Esophagus muscularis mucosa (tissue), 4 donors: ENCODE results near the gene PPP1R12A. TPM values are rescaled to one million over a fixed set of nuclear protein-coding genes. Genes with fewer than 3 reads are reported as not detected.

ENCODE experiments used
- DNase-seq: peaks from one replicate; pipeline ENCODE4 v3.0.0-alpha.2; 2017; ENCODE audit errors: extremely low spot score
- H3K27ac ChIP-seq, 4 donors: fragments of 200-600 bp; sonication (generic); replicated peaks in 1 of 4; 1 replicate in 3 of 4; 2 replicates in 1 of 4; pipeline ENCODE4 v1.5.1; 2016 to 2019; ENCODE audit warnings: mild to moderate bottlenecking in 1 of 4
- H3K27me3 ChIP-seq, 4 donors: fragments of 200-600 bp; sonication (generic); one replicate each; pipeline versions ENCODE4 v1.5.1 to v1.6.0; 2016 to 2019
- H3K36me3 ChIP-seq, 4 donors: fragments of 200-600 bp; sonication (generic); one replicate each; pipeline ENCODE4 v1.5.1; 2016 to 2019
- H3K4me1 ChIP-seq, 4 donors: fragments of 200-600 bp; sonication (generic); one replicate each; pipeline ENCODE4 v1.5.1; 2016 to 2019
- H3K4me3 ChIP-seq, 4 donors: fragments of 200-600 bp; sonication (generic); 1 replicate in 2 of 4; 2 replicates in 2 of 4; pipeline ENCODE4 v1.5.1; 2016 to 2019; ENCODE audit warnings: mild to moderate bottlenecking in 4 of 4, moderate library complexity in 1 of 4
- H3K9me3 ChIP-seq, 4 donors: fragments of 200-600 bp; sonication (generic); 1 replicate in 3 of 4; 2 replicates in 1 of 4; pipeline ENCODE4 v1.5.1; 2016 to 2019
- EP300 ChIP-seq: sonication (generic); formaldehyde crosslinking; IDR thresholded peaks from one replicate; pipeline ENCODE4 v1.6.1; 2017; ENCODE audit warnings: antibody characterized with exemption
- POLR2A ChIP-seq: fragments of 450-650 bp; IDR thresholded peaks from one replicate; pipeline ENCODE4 v1.6.1; 2017; ENCODE audit warnings: antibody characterized with exemption, moderate library complexity, mild to moderate bottlenecking, low read depth
- POLR2AphosphoS5 ChIP-seq, 2 donors: sonication (generic); formaldehyde crosslinking; IDR thresholded peaks; one replicate each; pipeline ENCODE4 v1.6.1; 2017; ENCODE audit warnings: antibody characterized with exemption in 2 of 2
- WGBS: methylation state at CpG from one replicate; pipeline ENCODE4 v1.1.5; 2018; 5-methylcytosine and 5-hydroxymethylcytosine counted together
- intact Hi-C: fragments of 100-400 bp; cut with DNase I; formaldehyde crosslinking; loops from one replicate; pipeline ENCODE4 v1.15.1; 2023
- total RNA-seq, 4 donors: library from RNA; depleted of rRNA; stranded (reverse); fragments of >200 nt; gene quantifications; one replicate each; pipeline versions ENCODE4 v1.1.0 to v1.2.1, GENCODE V29; 2016
- TF ChIP-seq, protein P1 (sequence below), 3 experiments: fragments of 200-600 bp in 2 of 3; fragments of 450-650 bp in 1 of 3; sonication (generic) in 2 of 3; IDR thresholded peaks; one replicate each; pipeline ENCODE4 v1.5.1; 2017 to 2019; ENCODE audit warnings: antibody characterized with exemption in 3 of 3, mild to moderate bottlenecking in 2 of 3, moderate library complexity in 1 of 3

The PPP1R12A gene
- total RNA-seq, 4 donors from 2014 or later: 441 to 691 (median 542) TPM

GRCh38 chr12:79848339-79848738 is 86.6 kb downstream of the PPP1R12A start:
- DNase-seq: no peak

DNA sequence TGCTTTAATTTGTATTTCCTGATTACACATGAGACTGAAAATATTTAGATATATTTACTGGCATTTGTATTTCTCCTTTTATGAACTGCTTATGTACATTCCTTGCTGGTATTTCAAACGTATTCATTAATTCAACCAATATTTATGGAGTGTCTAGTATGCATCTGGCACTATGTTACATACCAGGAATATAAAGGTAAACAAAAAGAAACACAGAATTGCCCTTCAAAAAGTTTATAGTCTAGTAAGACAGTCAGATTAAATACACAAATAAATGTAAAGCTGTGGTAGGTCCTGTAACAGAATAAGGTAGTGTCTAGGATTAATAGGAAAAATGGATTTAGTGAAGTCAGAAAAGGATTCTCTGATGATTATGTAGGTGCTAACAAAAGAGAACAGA is 87.5 kb downstream of the PPP1R12A start:
- no peaks in the 10 kb centered on the region for H3K9me3 ChIP-seq
- WGBS: 34% methylated on average over 1 of the region's 1 CpG
- intact Hi-C loops: no loop called here
- no peaks in the 10 kb centered on the region for H3K27me3 ChIP-seq
- no peak overlapping the region for H3K4me3 ChIP-seq
- H3K36me3 ChIP-seq: peaks cover 0 to 25% (median 19%) of the 10 kb centered on the region in 4 donors
- TF ChIP-seq POLR2A (no peak), POLR2AphosphoS5 (IDR thresholded peaks at IDR 0.05) (no peak), EP300 (no peak)
- TF ChIP-seq, protein P1, sequence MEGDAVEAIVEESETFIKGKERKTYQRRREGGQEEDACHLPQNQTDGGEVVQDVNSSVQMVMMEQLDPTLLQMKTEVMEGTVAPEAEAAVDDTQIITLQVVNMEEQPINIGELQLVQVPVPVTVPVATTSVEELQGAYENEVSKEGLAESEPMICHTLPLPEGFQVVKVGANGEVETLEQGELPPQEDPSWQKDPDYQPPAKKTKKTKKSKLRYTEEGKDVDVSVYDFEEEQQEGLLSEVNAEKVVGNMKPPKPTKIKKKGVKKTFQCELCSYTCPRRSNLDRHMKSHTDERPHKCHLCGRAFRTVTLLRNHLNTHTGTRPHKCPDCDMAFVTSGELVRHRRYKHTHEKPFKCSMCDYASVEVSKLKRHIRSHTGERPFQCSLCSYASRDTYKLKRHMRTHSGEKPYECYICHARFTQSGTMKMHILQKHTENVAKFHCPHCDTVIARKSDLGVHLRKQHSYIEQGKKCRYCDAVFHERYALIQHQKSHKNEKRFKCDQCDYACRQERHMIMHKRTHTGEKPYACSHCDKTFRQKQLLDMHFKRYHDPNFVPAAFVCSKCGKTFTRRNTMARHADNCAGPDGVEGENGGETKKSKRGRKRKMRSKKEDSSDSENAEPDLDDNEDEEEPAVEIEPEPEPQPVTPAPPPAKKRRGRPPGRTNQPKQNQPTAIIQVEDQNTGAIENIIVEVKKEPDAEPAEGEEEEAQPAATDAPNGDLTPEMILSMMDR (IDR thresholded peaks at IDR 0.05): no peak
- no peak for DNase-seq
- peak overlapping the region in 3 of 4 donors; percentile 5 to 46 (median 22) for H3K27ac ChIP-seq
- peaks cover 31 to 71% (median 64%) of the 10 kb centered on the region in 4 donors for H3K4me1 ChIP-seq

More at GRCh38 chr12:79848339-79848738, 86.6 kb downstream of the PPP1R12A start:
- intact Hi-C loops: no loop called here
- H3K27ac ChIP-seq: peak overlapping the region in 3 of 4 donors; percentile 5 to 46 (median 41)
- H3K9me3 ChIP-seq: no peaks in the 10 kb centered on the region
- TF ChIP-seq, protein P1 (IDR thresholded peaks at IDR 0.05): no peak
- TF ChIP-seq EP300 (no peak), POLR2AphosphoS5 (IDR thresholded peaks at IDR 0.05) (no peak), POLR2A (no peak)
- peaks cover 24 to 71% (median 64%) of the 10 kb centered on the region in 4 donors for H3K4me1 ChIP-seq
- peaks cover 0 to 20% (median 18%) of the 10 kb centered on the region in 4 donors for H3K36me3 ChIP-seq
- H3K27me3 ChIP-seq: no peaks in the 10 kb centered on the region
- no peak overlapping the region for H3K4me3 ChIP-seq
- 27% methylated on average over 4 of the region's 4 CpGs for WGBS

DNA sequence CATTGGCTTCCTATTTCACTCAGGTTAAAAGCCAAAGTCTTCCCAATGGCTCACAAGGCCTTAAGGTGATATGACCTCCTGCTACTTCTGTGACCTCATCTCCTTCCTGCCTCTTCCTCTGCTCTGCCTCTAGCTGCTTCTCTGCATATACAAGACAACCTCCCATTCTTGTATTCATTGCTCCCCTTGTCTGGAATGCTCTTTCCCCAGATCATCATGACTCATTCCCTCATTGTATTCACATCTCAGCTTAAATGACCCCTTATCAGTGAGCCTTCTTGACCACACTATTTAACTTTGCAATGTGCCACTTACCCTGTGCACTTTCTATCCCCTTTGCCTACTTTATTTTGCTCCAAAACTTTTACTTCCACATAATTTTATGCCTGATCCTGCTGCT is 90.2 kb downstream of the PPP1R12A start:
- Histone ChIP-seq H3K9me3 (no peaks in the 10 kb centered on the region), H3K27me3 (no peaks in the 10 kb centered on the region), H3K4me1 (peaks cover 50 to 85% (median 82%) of the 10 kb centered on the region in 4 donors), H3K36me3 (peaks cover 0 to 28% (median 21%) of the 10 kb centered on the region in 4 donors), H3K4me3 (no peak overlapping the region), H3K27ac (no peak overlapping the region)
- no peak for DNase-seq
- intact Hi-C loops: no loop called here
- TF ChIP-seq, protein P1 (IDR thresholded peaks at IDR 0.05): no peak
- no peak for TF ChIP-seq POLR2A
- no peak for TF ChIP-seq POLR2AphosphoS5 (IDR thresholded peaks at IDR 0.05)

DNA sequence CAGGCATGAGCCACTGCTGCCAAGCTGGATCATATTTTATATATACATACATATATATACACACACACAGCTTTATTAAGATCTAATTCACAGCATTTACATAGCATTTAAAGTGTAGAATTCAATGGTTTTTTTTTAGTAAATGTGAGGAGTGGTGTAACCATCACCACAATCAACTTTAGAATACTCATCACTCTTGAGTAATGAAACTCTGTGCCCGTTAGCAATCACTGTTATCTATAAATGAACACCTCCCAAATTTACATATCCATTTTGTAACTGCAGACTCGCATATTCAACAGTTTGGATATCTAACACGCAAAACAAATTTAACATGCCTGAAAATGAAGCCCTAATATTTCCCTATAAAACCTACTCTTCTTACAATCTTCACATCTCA is 90.9 kb downstream of the PPP1R12A start:
- H3K4me3 ChIP-seq: no peak overlapping the region
- H3K27me3 ChIP-seq: no peaks in the 10 kb centered on the region
- H3K27ac ChIP-seq: no peak overlapping the region
- peaks cover 50 to 77% (median 74%) of the 10 kb centered on the region in 4 donors for H3K4me1 ChIP-seq
- 91% methylated on average over 3 of the region's 3 CpGs for WGBS
- TF ChIP-seq POLR2A: no peak
- no peak for TF ChIP-seq EP300
- TF ChIP-seq, protein P1 (IDR thresholded peaks at IDR 0.05): no peak
- no peak for TF ChIP-seq POLR2AphosphoS5 (IDR thresholded peaks at IDR 0.05)
- H3K9me3 ChIP-seq: no peaks in the 10 kb centered on the region
- H3K36me3 ChIP-seq: peaks cover 0 to 35% (median 25%) of the 10 kb centered on the region in 4 donors
- DNase-seq: no peak
- intact Hi-C loops: no loop called here

- TF ChIP-seq EP300 (no peak), POLR2A (no peak), POLR2AphosphoS5 (IDR thresholded peaks at IDR 0.05) (no peak)
- TF ChIP-seq, protein P1 (IDR thresholded peaks at IDR 0.05): no peak
- Histone ChIP-seq H3K36me3 (peaks cover 0 to 43% (median 31%) of the 10 kb centered on the region in 4 donors), H3K27ac (peak overlapping the region in 1 of 4 donors; percentile 37)
Measured at GRCh38 chr12:79842630-79843029, 92.3 kb downstream of the PPP1R12A start.

More at GRCh38 chr12:79842630-79843029, 92.3 kb downstream of the PPP1R12A start:
- H3K27me3 ChIP-seq: no peaks in the 10 kb centered on the region
- 61% methylated on average over 2 of the region's 2 CpGs for WGBS
- peaks cover 39 to 71% (median 68%) of the 10 kb centered on the region in 4 donors for H3K4me1 ChIP-seq
- peaks cover 0 to 7% (median 0%) of the 10 kb centered on the region in 4 donors for H3K9me3 ChIP-seq
- intact Hi-C loops: no loop called here
- no peak overlapping the region for H3K4me3 ChIP-seq
- DNase-seq: no peak
